IMR-90 (cell line): ENCODE data around the gene FOXO1. TPM values are rescaled to one million over a fixed set of nuclear protein-coding genes. Genes with fewer than 3 reads are reported as not detected.

ENCODE experiments used
- ATAC-seq: fragments of 200-7000 bp; cut with Tn5 transposase; 2 replicates; pipeline ENCODE4 v1.9.1; 2020; ENCODE audit warnings: low read depth, mild to moderate bottlenecking, moderate library complexity
- BruUV-seq: library from RNA; stranded (reverse); fragments of 400-500 nt; replicated peaks from 2 replicates; lab custom pipeline; 2021; lab: Mats Ljungman, UMichigan
- CTCF ChIA-PET: fragments of 300-600 bp; formaldehyde crosslinking; extraction: SDS; loops from one replicate; lab custom pipeline; 2021; ENCODE audit warnings: antibody characterized with exemption; lab: Yijun Ruan, JAX
- POLR2A ChIA-PET: fragments of 300-600 bp; sonication (Branson Sonifier 250); formaldehyde crosslinking; loops from one replicate; lab custom pipeline; 2022; ENCODE audit warnings: antibody characterized with exemption; ENCODE audit not compliant: unreplicated experiment; lab: Charles Lee
- DNase-seq: peaks from one replicate; pipeline ENCODE4 v3.0.0; 2013
- H2AFZ ChIP-seq: replicated peaks from 2 replicates; pipeline ENCODE3; 2013; ENCODE audit warnings: low read length, mild to moderate bottlenecking; ENCODE audit not compliant: poor library complexity
- H2AK5ac ChIP-seq: 2 replicates; pipeline ENCODE4 v1.6.1; 2013; ENCODE audit warnings: low read depth, low read length, inconsistent platforms
- H2AK9ac ChIP-seq: replicated peaks from 2 replicates; pipeline ENCODE3; 2013; ENCODE audit warnings: mild to moderate bottlenecking, low read depth, low read length, moderate library complexity; ENCODE audit not compliant: poor library complexity
- H2BK120ac ChIP-seq: 2 replicates; pipeline ENCODE4 v1.6.1; 2013; ENCODE audit warnings: low read depth, low read length, inconsistent platforms
- H2BK15ac ChIP-seq: 3 replicates; pipeline ENCODE4 v1.6.1; 2013; ENCODE audit warnings: low read depth, low read length, inconsistent platforms
- H2BK20ac ChIP-seq: 2 replicates; pipeline ENCODE4 v1.6.1; 2013; ENCODE audit warnings: low read depth, mild to moderate bottlenecking, inconsistent platforms, low read length, moderate library complexity
- H2BK5ac ChIP-seq: 2 replicates; pipeline ENCODE4 v1.6.1; 2013; ENCODE audit warnings: mild to moderate bottlenecking, low read depth, low read length, inconsistent platforms; ENCODE audit not compliant: poor library complexity, severe bottlenecking
- H3K14ac ChIP-seq: replicated peaks from 2 replicates; pipeline ENCODE4 v1.6.1; 2013; ENCODE audit warnings: low read depth, low read length, inconsistent platforms
- H3K18ac ChIP-seq: 2 replicates; pipeline ENCODE4 v1.6.1; 2013; ENCODE audit warnings: low read depth, low read length, control low read depth
- H3K23ac ChIP-seq: 2 replicates; pipeline ENCODE4 v1.6.1; 2013; ENCODE audit warnings: low read depth, low read length, inconsistent platforms
- H3K27ac ChIP-seq: 2 replicates; pipeline ENCODE4 v1.5.1; 2013; ENCODE audit warnings: mild to moderate bottlenecking, control low read depth, low read length; ENCODE audit not compliant: insufficient read depth
- H3K27me3 ChIP-seq: 2 replicates; pipeline ENCODE4 v1.6.1; 2013; ENCODE audit warnings: low read length; ENCODE audit not compliant: control insufficient read depth, insufficient read depth
- H3K36me3 ChIP-seq: 2 replicates; pipeline ENCODE4 v1.6.1; 2013; ENCODE audit warnings: low read length, mixed read lengths; ENCODE audit not compliant: control insufficient read depth, insufficient read depth
- H3K4ac ChIP-seq: 2 replicates; pipeline ENCODE4 v1.6.1; 2013; ENCODE audit warnings: low read depth, low read length, inconsistent platforms
- H3K4me1 ChIP-seq: 2 replicates; pipeline ENCODE4 v1.6.1; 2013; ENCODE audit warnings: low read length, mixed read lengths; ENCODE audit not compliant: control insufficient read depth, insufficient read depth
- H3K4me2 ChIP-seq: 2 replicates; pipeline ENCODE4 v1.6.1; 2013; ENCODE audit warnings: low read depth, mild to moderate bottlenecking, control low read depth, low read length, moderate library complexity
- H3K4me3 ChIP-seq: 2 replicates; pipeline ENCODE4 v1.5.1; 2013; ENCODE audit warnings: low read depth, mild to moderate bottlenecking, control low read depth, low read length, moderate library complexity; ENCODE audit not compliant: insufficient read depth
- H3K56ac ChIP-seq: 2 replicates; pipeline ENCODE4 v1.6.1; 2013; ENCODE audit warnings: low read length, inconsistent platforms; ENCODE audit not compliant: insufficient read depth; ENCODE audit errors: extremely low read depth
- H3K79me1 ChIP-seq, 2 experiments: 2 replicates each; pipeline ENCODE4 v1.6.1; 2013; ENCODE audit warnings: low read length in 2 of 2, inconsistent platforms in 1 of 2, low read depth in 1 of 2
- H3K9ac ChIP-seq: 2 replicates; pipeline ENCODE4 v1.6.1; 2013; ENCODE audit warnings: low read depth, low read length, control low read depth
- H3K9me1 ChIP-seq: 2 replicates; pipeline ENCODE4 v1.6.1; 2013; ENCODE audit warnings: low read length, inconsistent platforms; ENCODE audit not compliant: insufficient read depth
- H3K9me3 ChIP-seq: 2 replicates; pipeline ENCODE4 v1.6.1; 2013; ENCODE audit warnings: low read length; ENCODE audit not compliant: control insufficient read depth, insufficient read depth
- H4K20me1 ChIP-seq: 2 replicates; pipeline ENCODE4 v1.6.1; 2013; ENCODE audit warnings: low read length, inconsistent platforms; ENCODE audit not compliant: insufficient read depth
- H4K5ac ChIP-seq: 2 replicates; pipeline ENCODE4 v1.6.1; 2013; ENCODE audit warnings: mild to moderate bottlenecking, low read depth, low read length, control low read depth
- H4K8ac ChIP-seq, 2 experiments: 2 replicates each; pipeline ENCODE4 v1.6.1; 2013; ENCODE audit warnings: low read depth in 2 of 2, low read length in 2 of 2, control low read depth in 1 of 2, inconsistent platforms in 1 of 2
- H4K91ac ChIP-seq: 2 replicates; pipeline ENCODE4 v1.6.1; 2013; ENCODE audit warnings: low read depth, low read length, inconsistent platforms; ENCODE audit not compliant: insufficient read depth
- CEBPB ChIP-seq: IDR thresholded peaks from 2 replicates; pipeline ENCODE4 v1.6.1; 2012; ENCODE audit warnings: low read depth, low read length, improper control_type of control experiment
- CHD1 ChIP-seq: IDR thresholded peaks from 2 replicates; pipeline ENCODE4 v1.6.1; 2012; ENCODE audit warnings: low read depth, low read length, improper control_type of control experiment
- ELK1 ChIP-seq: fragments of 150-350 bp; IDR thresholded peaks from 2 replicates; pipeline ENCODE4 v1.6.1; 2016; ENCODE audit warnings: low read depth, mild to moderate bottlenecking, low read length, moderate library complexity, borderline replicate concordance
- MAZ ChIP-seq: IDR thresholded peaks from 2 replicates; pipeline ENCODE4 v1.6.1; 2012; ENCODE audit warnings: low read depth, mild to moderate bottlenecking, low read length, improper control_type of control experiment, moderate library complexity, borderline replicate concordance
- MXI1 ChIP-seq: IDR thresholded peaks from 2 replicates; pipeline ENCODE4 v1.6.1; 2012; ENCODE audit warnings: low read depth, mild to moderate bottlenecking, low read length, moderate library complexity, borderline replicate concordance
- RAD21 ChIP-seq: IDR thresholded peaks from 2 replicates; pipeline ENCODE4 v1.6.1; 2012; ENCODE audit warnings: low read length, improper control_type of control experiment
- RFX5 ChIP-seq: IDR thresholded peaks from 2 replicates; pipeline ENCODE4 v1.8.0; 2012; ENCODE audit warnings: low read depth, mild to moderate bottlenecking, low read length, moderate library complexity
- SMC3 ChIP-seq: fragments of 150-350 bp; IDR thresholded peaks from 2 replicates; pipeline ENCODE4 v1.6.1; 2016; ENCODE audit warnings: low read depth, mild to moderate bottlenecking, antibody characterized with exemption, low read length, moderate library complexity
- USF2 ChIP-seq: fragments of 150-350 bp; IDR thresholded peaks from 2 replicates; pipeline ENCODE4 v1.6.1; 2017; ENCODE audit warnings: mild to moderate bottlenecking, antibody characterized with exemption, low read length, low read depth
- WGBS, 2 experiments: methylation state at CpG; one replicate each; pipeline versions ENCODE4 v1.1.5 to v1.1.7; 2013; ENCODE audit warnings: missing lambda C conversion rate in 2 of 2; ENCODE audit not compliant: insufficient read length in 1 of 2; ENCODE audit errors: extremely low coverage in 2 of 2; 5-methylcytosine and 5-hydroxymethylcytosine counted together
- dilution Hi-C: fragments of 300-500 bp; cut with HindIII; formaldehyde crosslinking; loops from one replicate; pipeline ENCODE4 v1.14.3; 2018; ENCODE audit warnings: low sequenced_read_pairs; ENCODE audit not compliant: unreplicated experiment
- in situ Hi-C: fragments of 300-500 bp; cut with MboI; formaldehyde crosslinking; loops from 3 replicates; pipeline ENCODE4 v1.14.3; 2019; ENCODE audit warnings: low sequenced_read_pairs, inconsistent platforms, mixed read lengths
- intact Hi-C: fragments of 100-400 bp; cut with micrococcal nuclease; formaldehyde crosslinking; loops from 2 replicates; pipeline ENCODE4 v1.10.0; 2022
- polyA plus RNA-seq, 3 experiments: library from polyadenylated mRNA; depleted of rRNA; stranded (reverse); fragments of >200 nt; gene quantifications; 2 replicates each; pipeline ENCODE4 v1.2.3, GENCODE V29; 2012; ENCODE audit warnings: low replicate concordance in 1 of 3
- total RNA-seq: library from RNA; depleted of rRNA; stranded (reverse); fragments of >200 nt; gene quantifications from 2 replicates; pipeline ENCODE4 v1.2.3, GENCODE V29; 2012

The FOXO1 gene
- total and polyA plus RNA-seq, 2 of the 4 experiments (the other 2 are of a cell fraction): 0.12 to 0.18 TPM

- CTCF ChIA-PET: interaction anchor here (0.7 kb wide), 1 partner anchor 490 kb away, joined by 3 read pairs; no protein-coding TSS in a partner anchor
- no peaks in the 10 kb centered on the region for H4K20me1 ChIP-seq
Observed at GRCh38 chr13:40644838-40645604, 21.4 kb downstream of the FOXO1 start.

More at GRCh38 chr13:40644838-40645604, 21.4 kb downstream of the FOXO1 start:
- Histone ChIP-seq H2AK5ac (no peak overlapping the region), H3K27ac (no peak overlapping the region), H2AFZ (no peak overlapping the region), H3K14ac (no peak overlapping the region), H3K4me3 (no peak overlapping the region), H3K4me1 (no peaks in the 10 kb centered on the region), H2BK5ac (no peak overlapping the region), H2BK15ac (no peak overlapping the region), H3K4me2 (no peak overlapping the region), H2AK9ac (no peak overlapping the region), H3K56ac (no peak overlapping the region), H4K8ac (no peak overlapping the region), H4K5ac (no peak overlapping the region), H3K9ac (no peak overlapping the region), H3K23ac (no peak overlapping the region), H3K27me3 (no peaks in the 10 kb centered on the region; the same call in none of the 2 replicates), H3K36me3 (no peaks in the 10 kb centered on the region), H2BK120ac (no peak overlapping the region), H3K9me1 (no peaks in the 10 kb centered on the region), H4K91ac (no peak overlapping the region), H3K4ac (no peak overlapping the region), H2BK20ac (no peak overlapping the region), H3K79me1 (no peaks in the 10 kb centered on the region), H3K18ac (no peak overlapping the region), H3K9me3 (no peaks in the 10 kb centered on the region)
- TF ChIP-seq MAZ (no peak), MXI1 (no peak), RFX5 (no peak), ELK1 (no peak), SMC3 (no peak), RAD21 (no peak), CEBPB (no peak), USF2 (no peak), CHD1 (no peak)
- POLR2A ChIA-PET: no interaction called here
- dilution Hi-C loops: no loop called here
- no CpG with 5 or more reads among the region's 3 CpGs for WGBS, 2 experiments
- ATAC-seq (no peak), DNase-seq (no peak)
- intact Hi-C loops: no loop called here
- in situ Hi-C loops: no loop called here
- BruUV-seq: no TSS peak
